GM21786 (cell line): ENCODE data around the gene HCN2.
"Not testable (repeated sequence)": the region's sequence is repeated elsewhere in the genome, so short reads cannot be mapped to it uniquely, and the experiment has no call there.

Experiments
- ATAC-seq: cut with Tn5 transposase; IDR thresholded peaks from one replicate; pipeline ENCODE4 v1.9.1; 2021; ENCODE audit not compliant: unreplicated experiment

Gene HCN2

DNA sequence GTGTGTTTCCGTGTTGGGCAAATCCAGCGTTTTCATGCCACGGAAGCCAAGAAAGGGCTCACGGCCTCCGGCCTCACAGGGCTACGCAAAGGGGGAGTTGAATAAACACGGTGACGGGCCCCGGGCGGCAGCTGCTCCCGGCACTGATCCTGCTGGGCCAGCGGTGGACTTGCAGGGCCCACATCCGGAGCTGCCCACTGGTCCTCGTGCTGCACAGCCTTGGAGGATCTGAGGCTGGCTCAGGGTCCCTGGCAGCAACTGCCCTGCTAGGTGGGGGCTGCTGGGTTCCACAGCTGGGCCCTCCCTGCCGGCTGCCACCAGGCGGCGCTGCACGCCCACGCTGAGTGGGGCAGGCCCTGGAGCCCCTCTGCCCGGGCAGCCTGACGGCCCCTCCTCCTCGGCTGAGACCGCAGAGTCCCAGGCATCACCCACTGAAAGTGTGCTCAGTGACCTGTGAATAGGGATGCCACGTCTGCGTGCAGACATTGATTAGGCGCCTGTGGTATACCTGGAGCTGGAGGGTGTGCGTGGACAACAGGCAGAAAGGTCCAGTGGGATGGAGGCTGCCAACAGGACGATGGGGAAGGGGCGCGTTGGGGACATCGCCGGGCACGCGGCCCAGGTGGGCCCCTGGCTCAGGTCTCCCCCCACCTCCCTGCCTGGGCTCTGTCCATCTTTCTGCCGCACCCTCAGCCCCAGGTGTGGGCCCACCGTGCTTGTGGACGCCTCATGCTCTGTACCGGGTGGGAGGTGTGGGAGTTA is 5.3 kb upstream of the HCN2 start:
- ATAC-seq, result no peak

- ATAC-seq, result not testable (repeated sequence)
These were observed 4.5 kb upstream of the HCN2 start for GRCh38 chr19:585146-585545.

DNA sequence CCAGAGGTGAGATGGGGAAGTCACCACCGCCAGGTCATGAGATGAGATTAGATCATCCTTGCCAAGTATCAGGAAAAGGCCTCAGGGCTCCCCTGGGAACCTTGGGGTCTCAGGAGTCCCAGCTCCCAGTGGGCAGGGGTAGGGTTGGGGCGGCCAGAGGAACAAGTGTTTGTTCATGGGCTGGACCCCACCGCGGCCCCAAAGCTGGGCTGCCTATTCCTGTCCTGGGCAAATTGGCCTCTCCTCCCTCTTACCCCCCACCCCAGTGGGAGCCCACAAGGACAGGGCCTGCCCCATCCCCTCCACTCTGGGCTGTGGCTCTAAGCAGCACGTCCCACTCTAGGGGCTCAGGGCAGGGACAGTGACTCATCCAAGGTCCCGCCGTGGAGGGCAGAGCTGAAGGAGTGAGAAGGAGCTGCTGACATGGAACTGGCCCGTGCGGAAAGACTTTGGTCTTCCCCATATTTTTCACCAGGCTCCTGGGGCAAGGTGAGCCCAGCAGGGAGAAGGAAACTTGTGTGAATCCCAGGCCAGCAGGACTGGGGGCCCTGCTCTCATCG is 4.0 kb upstream of the HCN2 start:
- no peak for ATAC-seq

DNA sequence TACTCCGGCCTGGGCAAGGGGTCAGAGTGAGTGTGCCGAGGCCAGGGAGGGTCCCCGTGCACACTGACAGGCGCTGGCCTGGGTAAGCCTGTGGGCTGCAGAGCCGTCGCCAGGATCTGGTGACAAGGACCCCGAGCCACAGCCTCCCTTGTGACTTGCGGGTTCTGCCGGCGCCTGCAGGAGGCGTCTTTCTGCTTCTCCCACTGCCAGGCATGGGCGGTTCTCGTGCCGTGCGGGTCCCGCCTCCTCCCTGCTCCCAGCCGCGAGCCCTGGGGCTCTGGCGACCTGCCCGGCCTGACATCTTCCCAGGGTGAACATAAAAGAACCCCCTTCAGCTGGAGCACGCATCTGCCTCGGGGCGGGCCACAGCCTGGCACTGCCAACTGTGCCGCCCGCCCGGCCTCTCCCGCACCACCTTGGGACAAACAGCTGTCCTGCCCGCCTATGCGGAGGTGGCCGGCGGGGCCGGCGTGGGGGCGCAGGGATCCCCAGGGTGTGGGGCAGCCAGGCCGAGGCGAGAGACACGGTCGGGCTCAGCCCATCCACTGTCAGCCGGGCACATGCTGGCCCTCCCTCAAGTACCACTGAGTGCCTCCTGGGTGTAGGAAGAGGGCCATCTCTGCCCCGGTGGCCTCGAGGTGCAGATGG is 1.5 kb upstream of the HCN2 start:
- ATAC-seq, result no peak

GRCh38 chr19:588741-589692 is 664 bp upstream of the HCN2 start:
- no peak for ATAC-seq

- ATAC-seq, result no peak
These were observed 690 bp downstream of the HCN2 start for GRCh38 chr19:590396-590745.

DNA sequence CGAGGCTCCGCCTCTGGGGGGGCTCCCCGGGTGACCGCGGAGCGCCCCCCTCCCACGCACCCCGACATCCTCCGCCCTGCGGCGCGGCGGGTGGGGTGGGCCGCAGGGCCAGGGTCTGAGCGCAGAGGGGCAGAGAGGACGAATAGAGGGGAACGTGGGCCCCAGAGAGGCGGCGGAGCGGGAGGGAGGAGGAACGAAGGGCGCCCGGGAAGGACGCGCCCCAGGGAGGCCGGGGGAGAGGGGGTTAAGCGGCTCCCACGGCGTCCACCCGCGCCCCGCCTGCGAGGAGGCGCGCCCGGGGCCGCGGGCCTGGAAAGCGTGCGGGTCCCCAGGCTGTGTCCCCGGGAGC is 1.0 kb downstream of the HCN2 start:
- ATAC-seq, result no peak

- no peak for ATAC-seq
These were observed 1.6 kb downstream of the HCN2 start for GRCh38 chr19:591099-591958.

GRCh38 chr19:592101-592500 is 2.4 kb downstream of the HCN2 start:
- ATAC-seq, result no peak

- no peak for ATAC-seq
These were observed 3.4 kb downstream of the HCN2 start for GRCh38 chr19:593055-593454.

DNA sequence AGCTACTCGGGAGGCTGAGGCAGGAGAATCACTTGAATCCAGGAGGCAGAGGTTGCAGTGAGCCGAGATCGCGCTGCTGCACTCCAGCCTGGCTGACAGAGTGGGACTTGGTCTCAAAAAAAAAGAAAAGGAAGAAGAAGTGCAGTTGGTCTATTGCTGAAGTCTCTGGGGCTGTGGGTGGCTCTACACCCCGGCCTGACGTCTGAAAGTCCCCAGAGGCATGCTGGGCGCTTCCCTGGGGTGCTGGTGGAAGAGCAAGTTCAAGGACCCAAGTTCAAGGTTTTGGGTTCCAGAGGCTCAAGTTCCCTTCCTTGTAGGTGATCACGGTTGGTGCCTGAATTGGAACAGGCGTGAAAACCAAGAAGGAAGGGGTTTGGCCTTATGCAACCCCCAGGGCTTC is 3.8 kb downstream of the HCN2 start:
- ATAC-seq, result no peak

GRCh38 chr19:594265-594870 is 4.7 kb downstream of the HCN2 start:
- ATAC-seq, result no peak

DNA sequence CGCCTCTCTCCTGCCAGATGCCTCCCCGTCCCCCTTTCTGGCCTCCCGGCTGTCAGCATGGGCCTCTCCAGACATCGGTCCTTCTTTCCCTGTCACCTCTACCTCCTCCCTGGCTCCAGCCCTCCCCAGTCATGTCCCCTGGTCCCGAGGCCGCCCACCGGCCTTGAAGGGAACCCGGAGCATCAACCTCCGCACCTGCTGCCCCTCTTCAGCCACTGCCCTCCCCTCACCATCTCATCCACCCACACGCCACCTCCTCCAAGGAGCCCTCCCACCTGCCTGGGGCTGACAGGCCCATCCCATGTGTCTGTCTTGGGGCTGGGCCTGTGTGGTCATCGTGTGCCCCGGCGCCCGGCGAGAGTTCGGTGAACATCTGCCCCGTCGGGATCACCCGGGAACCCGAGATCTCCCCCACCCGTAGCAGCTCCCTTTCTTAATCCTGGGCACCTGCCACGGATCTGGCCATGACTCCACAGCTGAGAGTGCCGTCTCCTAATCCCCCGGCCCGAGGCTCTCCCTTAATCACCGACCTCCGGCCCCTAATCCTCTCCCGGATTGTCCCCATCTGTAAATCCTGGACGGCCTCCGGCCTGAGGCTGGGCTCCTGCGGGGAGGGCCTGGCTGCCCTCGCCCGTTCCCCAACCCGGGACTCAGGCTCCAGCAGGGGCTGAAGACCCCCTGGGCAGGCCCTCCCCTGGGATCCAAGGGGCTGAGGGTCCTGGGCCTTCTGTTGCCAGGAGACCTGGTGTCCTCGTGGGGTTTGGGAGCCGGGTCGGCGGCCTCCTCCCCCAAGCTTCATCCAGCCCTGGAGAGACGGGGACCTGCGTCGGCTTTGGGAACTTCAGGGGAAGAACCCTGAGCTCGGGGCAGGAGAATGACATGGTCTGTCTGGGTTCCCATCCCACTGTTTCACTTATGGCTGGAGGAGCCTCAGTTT is 5.9 kb downstream of the HCN2 start:
- ATAC-seq, result no peak

DNA sequence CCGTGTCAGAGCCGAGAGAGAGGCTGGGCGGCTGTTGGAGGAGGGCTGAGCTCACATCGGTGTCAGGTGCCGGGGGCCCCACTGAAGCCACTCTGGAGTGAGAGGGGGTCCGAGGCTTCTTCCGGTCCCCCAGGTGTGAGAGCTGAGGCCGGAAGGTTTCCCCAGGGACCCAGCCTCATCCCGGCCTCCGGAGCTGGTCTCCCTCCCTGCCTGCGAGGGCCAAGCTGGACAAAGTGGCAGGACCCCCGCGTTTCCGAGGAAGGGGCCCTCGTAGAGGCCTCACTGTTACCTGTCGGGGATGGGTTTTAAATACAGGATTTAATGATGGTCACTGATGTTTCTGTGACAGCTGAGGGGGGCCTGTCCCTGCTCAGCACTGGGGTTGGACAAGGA is 6.6 kb downstream of the HCN2 start:
- no peak for ATAC-seq

GRCh38 chr19:597406-598315 is 8.0 kb downstream of the HCN2 start:
- no peak for ATAC-seq

DNA sequence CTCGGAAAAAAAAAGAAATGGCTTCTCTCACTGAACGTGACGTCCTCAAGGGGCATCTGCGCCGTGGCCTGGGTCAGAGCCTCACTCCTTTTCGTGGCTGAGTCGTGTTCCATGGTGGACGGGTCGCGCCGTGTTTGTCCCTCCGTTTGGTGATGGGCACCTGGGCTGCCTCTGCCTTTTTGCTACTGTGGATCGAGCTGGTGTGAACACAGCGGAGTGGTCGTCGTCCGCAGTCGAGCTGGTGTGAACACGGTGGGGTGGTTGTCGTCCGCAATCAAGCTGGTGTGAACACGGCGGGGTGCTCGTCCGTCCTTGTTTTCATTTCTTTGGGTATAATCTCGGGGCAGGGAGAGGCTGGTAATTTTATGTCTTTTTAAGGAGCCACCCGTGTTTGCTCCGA is 11.6 kb downstream of the HCN2 start:
- ATAC-seq, result no peak

GRCh38 chr19:601790-602189 is 12.1 kb downstream of the HCN2 start:
- ATAC-seq, result no peak
